AG10803 (cell line): ENCODE results near the gene CFAP206.

Source experiments
- DNase-seq: peaks from one replicate; pipeline ENCODE4 v3.0.0; 2010; ENCODE audit warnings: low read depth
- H3K4me3 ChIP-seq: 2 replicates; pipeline ENCODE4 v1.5.1; 2011; ENCODE audit warnings: mild to moderate bottlenecking, low read length, control low read depth
- CTCF ChIP-seq: conservative IDR thresholded peaks from 2 replicates; pipeline ENCODE4 v1.5.1; 2011; ENCODE audit warnings: mild to moderate bottlenecking, low read length, control low read depth, inconsistent platforms

Gene CFAP206

DNA sequence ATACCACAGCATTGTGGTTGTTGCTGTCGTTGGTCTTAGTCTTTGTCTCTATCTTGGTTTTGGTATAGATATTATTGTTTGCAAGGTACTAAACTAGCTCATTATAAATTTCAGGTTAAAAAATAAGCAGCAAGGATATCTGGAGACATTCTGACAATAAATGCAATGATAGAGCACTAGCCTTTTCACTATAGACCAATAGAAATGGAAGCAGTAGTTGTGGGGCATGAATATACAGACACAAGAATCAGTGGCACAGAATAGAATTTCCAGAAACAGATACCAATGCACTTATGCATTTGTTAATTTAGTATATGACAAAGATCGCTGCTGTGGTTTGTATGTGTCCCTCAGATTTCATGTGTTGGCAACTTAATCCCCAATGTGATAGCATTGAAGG is 31.1 kb upstream of the CFAP206 start:
- H3K4me3 ChIP-seq, result no peak overlapping the region
- no peak for TF ChIP-seq CTCF
- no peak for DNase-seq

DNA sequence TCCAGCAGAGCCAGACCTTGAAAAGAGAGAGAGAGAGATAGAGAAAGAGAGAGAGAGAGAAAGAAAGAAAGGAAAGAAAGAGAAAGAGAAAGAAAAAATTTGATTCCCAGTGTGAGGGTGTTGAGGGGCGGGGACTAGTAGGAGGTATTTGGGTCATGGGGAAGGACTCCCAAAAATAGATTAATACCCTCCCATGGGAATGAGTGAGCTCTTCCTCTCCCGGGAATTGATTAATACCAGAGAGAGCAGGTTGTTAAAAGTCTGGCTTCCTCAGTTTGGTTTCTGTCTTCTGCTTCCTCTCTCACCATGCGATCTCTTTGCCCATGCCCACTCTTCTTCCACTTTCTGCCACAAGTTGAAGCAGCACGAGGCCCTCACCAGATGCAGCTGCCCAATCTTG is 28.8 kb upstream of the CFAP206 start:
- TF ChIP-seq CTCF, result no peak
- DNase-seq, result no peak
- H3K4me3 ChIP-seq, result no peak overlapping the region

GRCh38 chr6:87382861-87383260 is 24.9 kb upstream of the CFAP206 start:
- H3K4me3 ChIP-seq, result no peak overlapping the region
- DNase-seq, result no peak
- TF ChIP-seq CTCF, result no peak

- TF ChIP-seq CTCF, result no peak
These were observed 23.7 kb upstream of the CFAP206 start for GRCh38 chr6:87384038-87384437.

DNA sequence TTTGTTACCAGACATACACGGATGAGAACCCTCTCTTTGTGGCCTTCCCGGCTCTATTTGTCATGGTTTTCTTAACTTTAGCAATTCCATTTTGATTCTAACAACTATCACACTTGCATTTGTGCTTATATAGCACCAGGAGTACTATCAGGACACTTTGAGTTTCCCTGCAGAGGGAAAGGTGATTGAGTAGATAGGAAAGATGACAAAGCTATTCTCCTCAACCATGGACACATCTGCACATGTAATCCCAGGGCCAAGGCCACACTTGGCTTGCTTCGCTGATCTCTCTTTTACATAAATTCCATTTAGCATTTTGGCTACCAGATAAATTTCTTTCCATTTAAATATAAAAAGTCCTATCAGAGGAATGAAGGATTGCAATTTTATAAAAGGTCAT is 23.3 kb upstream of the CFAP206 start:
- no peak for DNase-seq
- H3K4me3 ChIP-seq, result no peak overlapping the region
- no peak for TF ChIP-seq CTCF

More at GRCh38 chr6:87384038-87384437, 23.7 kb upstream of the CFAP206 start:
- DNase-seq, result no peak
- H3K4me3 ChIP-seq, result no peak overlapping the region

GRCh38 chr6:87391334-87391733 is 16.4 kb upstream of the CFAP206 start:
- peak; percentile 39 for DNase-seq
- peak; percentile 51 for TF ChIP-seq CTCF
- no peak overlapping the region for H3K4me3 ChIP-seq

DNA sequence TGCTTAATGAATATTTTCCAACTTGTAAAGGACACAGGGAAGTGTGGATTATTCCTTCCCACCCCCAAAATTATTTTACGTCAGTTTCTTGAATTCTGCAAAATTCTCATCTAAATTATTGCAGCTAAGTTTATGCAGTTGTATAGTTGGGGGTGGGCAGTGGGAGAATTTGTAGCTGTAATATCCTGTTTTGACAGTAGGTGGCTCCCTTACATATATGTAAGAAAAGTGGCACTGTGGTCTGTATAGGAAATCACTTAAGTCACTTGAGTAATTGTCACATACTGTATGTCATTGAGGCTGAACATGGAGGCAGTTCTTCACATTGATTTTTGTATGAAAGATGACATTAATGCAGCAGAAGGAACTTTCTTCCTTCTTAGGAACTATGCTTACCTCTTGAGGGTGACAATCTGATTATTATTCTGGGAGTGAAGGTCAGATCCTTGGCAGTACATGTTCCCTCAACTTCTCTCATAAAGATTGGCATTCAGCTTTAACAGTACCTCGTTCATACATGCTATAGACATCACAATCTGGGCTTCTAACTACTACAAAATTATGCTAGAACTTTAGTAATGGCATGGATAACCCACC is 14.6 kb upstream of the CFAP206 start:
- peak; percentile 77 for TF ChIP-seq CTCF
- peak; percentile 76 for DNase-seq
- H3K4me3 ChIP-seq, result no peak overlapping the region
